ENCODE results near the gene ZNF699.
"Not testable (repeated sequence)": the region's sequence is repeated elsewhere in the genome, so short reads cannot be mapped to it uniquely, and the experiment has no call there.

ZNF699 gene

DNA sequence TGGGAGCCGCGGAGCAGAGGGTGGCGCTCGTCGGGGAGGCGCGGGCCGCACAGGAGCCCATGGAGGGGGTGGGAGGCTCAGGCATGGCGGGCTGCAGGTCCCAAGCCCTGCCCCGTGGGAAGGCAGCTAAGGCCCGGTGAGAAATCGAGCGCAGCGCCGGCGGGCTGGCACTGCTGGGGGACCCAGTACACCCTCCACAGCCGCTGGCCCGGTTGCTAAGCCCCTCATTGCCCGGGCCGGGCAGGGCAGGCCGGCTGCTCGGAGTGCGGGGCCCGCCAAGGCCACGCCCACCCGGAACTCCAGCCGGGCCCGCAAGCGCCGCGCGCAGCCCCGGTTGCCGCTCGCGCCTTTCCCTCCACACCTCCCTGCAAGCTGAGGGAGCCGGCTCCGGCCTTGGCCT is 26.2 kb downstream of the ZNF699 start:
- not testable (repeated sequence) for DNase-seq (ENCODE audit: low spot score)

DNA sequence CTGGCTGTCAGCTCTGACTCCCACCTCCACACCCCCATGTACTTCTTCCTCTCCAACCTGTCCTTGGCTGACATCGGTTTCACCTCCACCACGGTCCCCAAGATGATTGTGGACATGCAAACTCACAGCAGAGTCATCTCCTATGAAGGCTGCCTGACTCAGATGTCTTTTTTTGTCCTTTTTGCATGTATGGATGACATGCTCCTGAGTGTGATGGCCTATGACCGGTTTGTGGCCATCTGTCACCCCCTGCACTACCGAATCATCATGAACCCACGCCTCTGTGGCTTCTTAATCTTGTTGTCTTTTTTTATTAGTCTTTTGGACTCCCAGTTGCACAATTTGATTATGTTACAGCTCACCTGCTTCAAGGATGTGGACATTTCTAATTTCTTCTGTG is 58.4 kb downstream of the ZNF699 start:
- DNase-seq (ENCODE audit: low spot score), result no peak

DNA sequence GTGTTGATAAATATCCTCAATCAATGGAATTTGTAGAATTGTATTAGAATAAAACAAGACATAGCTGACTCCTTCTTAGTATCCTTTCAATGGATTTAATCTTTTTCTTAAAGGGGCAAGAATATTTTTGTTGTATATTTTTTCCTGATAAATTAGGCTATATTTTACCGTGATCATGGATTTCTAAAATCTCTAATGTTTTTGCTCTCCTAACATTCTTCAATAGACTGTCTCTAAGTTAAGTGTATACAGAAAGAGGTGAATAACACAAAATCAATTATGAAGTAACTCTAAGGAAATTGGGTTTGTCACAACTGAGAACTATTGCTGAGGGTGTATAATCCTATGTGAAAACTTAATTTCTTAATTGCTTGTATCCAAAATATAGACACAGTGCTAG is 59.0 kb downstream of the ZNF699 start, which contains the start of gene OR7E24:
Gene OR7E24, plus strand, starts transcription at position 301 of the 400 bp plus-strand sequence. CDS start 114 bp downstream, outside the sequence.
- DNase-seq (ENCODE audit: low spot score), result no peak

Data from COLO829 (cell line).